GM12878 (cell line): ENCODE results near the gene CLBA1. TPM values are rescaled to one million over a fixed set of nuclear protein-coding genes. Genes with fewer than 3 reads are reported as not detected.

Experiments
- ATAC-seq: fragments of 200-7000 bp; cut with Tn5 transposase; 3 replicates; pipeline ENCODE4 v1.9.1; 2020; ENCODE audit warnings: mild to moderate bottlenecking, moderate library complexity
- BruUV-seq: library from RNA; stranded (reverse); fragments of 400-500 nt; replicated peaks from 2 replicates; lab custom pipeline; 2021; lab: Mats Ljungman, UMichigan
- CTCF ChIA-PET: fragments of 300-600 bp; sonication (Branson Sonifier 250); formaldehyde crosslinking; extraction: SDS; loops from one replicate; lab custom pipeline; 2021; ENCODE audit warnings: inconsistent platforms; lab: Yijun Ruan, JAX
- POLR2A ChIA-PET: fragments of 350-600 bp; formaldehyde crosslinking; extraction: SDS; loops from one replicate; lab custom pipeline; 2021; ENCODE audit warnings: inconsistent platforms; lab: Charles Lee
- RAD21 ChIA-PET: fragments of 300-600 bp; sonication (Branson Sonifier 250); formaldehyde crosslinking; loops from one replicate; lab custom pipeline; 2023; ENCODE audit warnings: antibody characterized with exemption; ENCODE audit not compliant: unreplicated experiment; lab: Charles Lee
- SMC1A ChIA-PET: fragments of 300-600 bp; sonication (Branson Sonifier 250); formaldehyde crosslinking; loops from one replicate; lab custom pipeline; 2023; ENCODE audit not compliant: unreplicated experiment, uncharacterized antibody; lab: Charles Lee
- DNase-seq: peaks from one replicate; pipeline ENCODE4 v3.0.0-alpha.2; 2011; ENCODE audit warnings: low read depth, low spot score
- FAIRE-seq: peaks from 3 replicates; lab custom pipeline; 2011; peaks lifted over from hg19 to GRCh38; lab: Jason Lieb, UNC
- H2AFZ ChIP-seq: 2 replicates; pipeline ENCODE4 v1.6.0; 2011; ENCODE audit warnings: low read depth, low read length, control low read depth; ENCODE audit not compliant: control insufficient read depth
- H3K27ac ChIP-seq: 2 replicates; pipeline ENCODE4 v1.5.1; 2011; ENCODE audit warnings: control low read depth; ENCODE audit not compliant: control insufficient read depth, insufficient read depth
- H3K27me3 ChIP-seq, 2 experiments: replicated peaks in 1 of 2; 2 replicates each; pipeline versions ENCODE4 v1.6.0 to v1.6.1; 2011; ENCODE audit warnings: low read length in 1 of 2; ENCODE audit not compliant: control insufficient read depth in 2 of 2, insufficient read depth in 2 of 2
- H3K36me3 ChIP-seq, 2 experiments: 2 replicates each; pipeline ENCODE4 v1.5.1; 2011; ENCODE audit warnings: low read length in 1 of 2; ENCODE audit not compliant: control insufficient read depth in 2 of 2, insufficient read depth in 2 of 2
- H3K4me1 ChIP-seq: 2 replicates; pipeline ENCODE4 v1.6.1; 2011; ENCODE audit warnings: mild to moderate bottlenecking, low read length, moderate library complexity, mixed read lengths; ENCODE audit not compliant: control insufficient read depth, insufficient read depth
- H3K4me2 ChIP-seq: 2 replicates; pipeline ENCODE4 v1.6.0; 2011; ENCODE audit warnings: control low read depth; ENCODE audit not compliant: control insufficient read depth, insufficient read depth
- H3K4me3 ChIP-seq: fragments of 200-600 bp; sonication (generic); 2 replicates; pipeline ENCODE4 v1.5.1; 2016
- H3K79me2 ChIP-seq: 2 replicates; pipeline ENCODE4 v1.6.0; 2011; ENCODE audit warnings: low read length; ENCODE audit not compliant: control insufficient read depth, insufficient read depth
- H3K9ac ChIP-seq: 2 replicates; pipeline ENCODE4 v1.8.0; 2011; ENCODE audit warnings: low read length, control low read depth, mixed read lengths; ENCODE audit not compliant: control insufficient read depth, insufficient read depth
- H3K9me3 ChIP-seq: replicated peaks from 3 replicates; pipeline ENCODE4 v1.5.1; 2011; ENCODE audit warnings: mild to moderate bottlenecking, low read length; ENCODE audit not compliant: control insufficient read depth, insufficient read depth
- H4K20me1 ChIP-seq: 2 replicates; pipeline ENCODE4 v1.6.0; 2011; ENCODE audit not compliant: control insufficient read depth, insufficient read depth
- NFYB ChIP-seq: IDR thresholded peaks from 2 replicates; pipeline ENCODE4 v1.6.1; 2011; ENCODE audit warnings: low read depth, mild to moderate bottlenecking, low read length, improper control_type of control experiment, moderate library complexity; ENCODE audit not compliant: insufficient read depth
- SIX5 ChIP-seq: IDR thresholded peaks from 2 replicates; pipeline ENCODE4 v1.6.1; 2011; ENCODE audit warnings: mild to moderate bottlenecking, low read depth, low read length, moderate library complexity; ENCODE audit not compliant: severe bottlenecking
- WGBS: methylation state at CpG from one replicate; pipeline ENCODE4 v1.1.6; 2016; ENCODE audit warnings: low lambda C conversion rate; ENCODE audit not compliant: insufficient replicate concordance, insufficient coverage; ENCODE audit errors: missing lambda C conversion rate; 5-methylcytosine and 5-hydroxymethylcytosine counted together
- in situ Hi-C: fragments of 300-500 bp; cut with MboI; formaldehyde crosslinking; loops from 9 replicates; pipeline ENCODE4 v1.14.3; 2018; ENCODE audit warnings: mixed read lengths
- intact Hi-C: fragments of 100-400 bp; cut with micrococcal nuclease; formaldehyde crosslinking; loops from one replicate; pipeline ENCODE4 v1.14.2; 2022; ENCODE audit not compliant: unreplicated experiment
- polyA plus RNA-seq, 11 experiments: library from polyadenylated mRNA; depleted of rRNA in 4 of 11; unstranded in 6 of 11; stranded (reverse) in 5 of 11; fragments of >200 nt; fragmentation: Nextera tagmentation in 4 of 11; fragmentation: Illumina TruSeq in 1 of 11; extraction: Ambion mirVana in 4 of 11; extraction: Trizol in 1 of 11; gene quantifications; 1 replicate in 1 of 11; 2 replicates in 10 of 11; pipeline versions ENCODE4 v1.2.1 to v1.2.3, GENCODE V29; 2011 to 2016; ENCODE audit warnings: inconsistent platforms in 2 of 11, missing spikeins in 2 of 11, low read depth in 1 of 11
- total RNA-seq, 4 experiments: library from RNA; depleted of rRNA in 3 of 4; stranded (reverse); fragments of >200 nt in 3 of 4; fragmentation: Illumina TruSeq in 1 of 4; extraction: Trizol in 1 of 4; gene quantifications; 2 replicates each; pipeline versions ENCODE4 v1.2.1 to v1.2.3, GENCODE V29; 2013 to 2021

CLBA1 gene
- total and polyA plus RNA-seq, 10 of the 15 experiments (the other 5 are each of a cell fraction or from before 2014, with no cell fraction given), result 0.07 to 1.1 (median 0.62) TPM; not detected in 1

DNA sequence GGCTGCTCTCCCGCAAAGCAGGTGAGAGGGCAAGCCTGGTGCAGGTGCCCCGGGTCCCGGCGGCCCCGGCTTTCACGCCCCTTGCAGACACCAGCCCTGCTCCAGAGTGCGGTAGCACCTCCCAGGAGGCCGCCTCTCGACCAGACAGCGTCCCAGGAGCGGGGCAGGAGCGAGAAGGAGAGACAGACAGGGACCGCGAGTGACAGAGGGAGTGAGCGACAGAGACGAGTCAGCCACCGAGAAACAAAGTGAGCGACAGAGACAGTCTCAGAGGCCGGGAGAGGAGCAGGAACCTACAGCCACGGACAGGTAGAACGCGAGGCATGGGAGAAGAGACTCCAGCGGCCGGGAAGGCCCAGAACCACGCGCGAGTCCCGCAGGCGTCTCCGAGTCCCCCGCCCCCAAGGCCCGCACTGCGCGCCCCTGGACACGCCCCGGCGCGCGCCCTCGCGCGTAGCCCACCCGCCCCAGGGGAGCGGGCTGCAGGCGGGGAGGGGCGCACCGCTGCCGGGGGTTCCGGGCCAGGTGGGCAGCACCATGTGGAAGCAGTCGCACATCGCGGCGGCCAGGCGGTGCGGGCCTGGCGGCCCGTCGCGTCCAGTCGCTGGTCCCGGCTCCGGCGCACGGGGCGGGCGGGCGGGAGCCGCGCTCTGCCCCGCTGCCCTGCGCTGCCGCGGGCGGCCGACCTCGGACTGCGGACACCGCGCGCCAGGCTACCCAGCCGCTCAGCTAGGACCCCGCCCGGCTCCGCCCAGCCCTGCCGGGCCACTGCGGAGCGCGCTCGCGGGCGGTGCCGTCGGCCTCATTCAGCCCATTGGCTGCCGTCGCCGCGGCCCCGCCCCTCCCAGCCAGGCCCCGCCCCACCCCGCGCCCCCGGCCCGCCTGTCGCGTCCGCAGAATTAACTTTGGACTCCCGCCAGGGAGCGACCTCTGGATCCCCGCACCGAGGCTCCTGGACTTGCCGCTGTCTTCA, 7.6 kb upstream of the CLBA1 start, which contains the start of gene AHNAK2:
Gene AHNAK2 (minus strand): TSS at position 694 of the 973 bp plus-strand sequence. CDS start 137 bp downstream, at position 557.
- H2AFZ ChIP-seq, result peak within 1 kb of the TSS; percentile 10; the same call in 1 of the 2 replicates
- DNase-seq (no peak), ATAC-seq (peak; percentile 22), FAIRE-seq (no peak)
- intact Hi-C loops (loop anchor here (10.0 kb wide), 1 partner anchor 83 kb away; no protein-coding TSS in a partner anchor), in situ Hi-C loops (no loop called here)
- ChIA-PET SMC1A (no interaction called here), POLR2A (no interaction called here), CTCF (no interaction called here), RAD21 (no interaction called here)
- no peaks in the 10 kb centered on the region for H3K79me2 ChIP-seq
- WGBS, result 15% methylated on average over 59 of the region's 111 CpGs
- TF ChIP-seq SIX5 (no peak), NFYB (peak; percentile 69; the same call in 1 of the 2 replicates)
- no peak within 1 kb of the TSS for H3K9ac ChIP-seq
- H3K27me3 ChIP-seq, result peaks cover 7 to 10% of the 10 kb centered on the region in 2 experiments
- peak within 1 kb of the TSS; percentile 11; the same call in 1 of the 2 replicates for H3K4me3 ChIP-seq
- H3K4me2 ChIP-seq, result peak within 1 kb of the TSS; percentile 59
- no peaks in the 10 kb centered on the region for H3K36me3 ChIP-seq
- H4K20me1 ChIP-seq, result no peaks in the 10 kb centered on the region
- H3K27ac ChIP-seq, result no peak within 1 kb of the TSS
- H3K9me3 ChIP-seq, result no peaks in the 10 kb centered on the region
- BruUV-seq, result no TSS peak
- no peaks in the 10 kb centered on the region; the same call in 1 of the 2 replicates for H3K4me1 ChIP-seq
